Measurements from ENCODE around the gene FAM107A. TPM values are rescaled to one million over a fixed set of nuclear protein-coding genes. Genes with fewer than 3 reads are reported as not detected.

The FAM107A gene
- total and polyA plus RNA-seq, 2 of the 4 experiments (the other 2 are of a cell fraction): not detected

DNA sequence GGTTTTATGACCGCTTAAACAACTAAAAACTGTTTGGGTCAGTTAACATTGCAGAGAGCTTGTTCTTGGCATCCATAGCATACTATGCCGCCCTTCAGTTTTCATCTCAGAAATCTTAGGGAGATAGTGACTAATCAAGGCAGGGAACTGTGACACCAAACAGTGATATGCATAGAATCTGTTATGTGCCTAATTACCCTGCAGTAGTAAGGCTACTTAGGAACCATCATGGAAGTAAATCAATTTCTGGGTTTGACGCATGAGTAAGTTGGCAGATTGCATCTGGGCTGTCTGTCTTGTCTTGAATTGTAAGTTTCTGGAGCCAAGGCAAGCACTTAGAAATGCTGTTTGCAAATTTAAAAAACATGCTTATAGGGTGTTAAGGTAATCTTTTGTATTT, 62.8 kb downstream of the FAM107A start:
- TF ChIP-seq RAD21 (IDR thresholded peaks at IDR 0.05; ENCODE audit: low read length) (no peak), BHLHE40 (IDR thresholded peaks at IDR 0.05; ENCODE audit: low read depth, low read length) (no peak), MAZ (IDR thresholded peaks at IDR 0.05; ENCODE audit: borderline replicate concordance, low read depth, low read length) (no peak), POLR2A (IDR thresholded peaks at IDR 0.05; ENCODE audit: low read depth, low read length) (no peak), RCOR1 (IDR thresholded peaks at IDR 0.05; ENCODE audit: insufficient replicate concordance, low read length) (no peak), CTCF (conservative IDR thresholded peaks at IDR 0.05; ENCODE audit: low read depth, low read length) (no peak), CEBPB (IDR thresholded peaks at IDR 0.05; ENCODE audit: low read depth, low read length) (no peak), FOS (IDR thresholded peaks at IDR 0.05; ENCODE audit: low read depth, low read length) (no peak), SMC3 (IDR thresholded peaks at IDR 0.05; ENCODE audit: low read depth, low read length) (no peak), RFX5 (IDR thresholded peaks at IDR 0.05; ENCODE audit: low read depth, low read length) (no peak), MXI1 (IDR thresholded peaks at IDR 0.05; ENCODE audit: borderline replicate concordance, low read depth, low read length) (no peak), CHD1 (IDR thresholded peaks at IDR 0.05; ENCODE audit: low read depth, low read length) (no peak), NFE2L2 (IDR thresholded peaks at IDR 0.05; ENCODE audit: low read depth, low read length) (no peak)
- TF ChIP-seq, protein P1, sequence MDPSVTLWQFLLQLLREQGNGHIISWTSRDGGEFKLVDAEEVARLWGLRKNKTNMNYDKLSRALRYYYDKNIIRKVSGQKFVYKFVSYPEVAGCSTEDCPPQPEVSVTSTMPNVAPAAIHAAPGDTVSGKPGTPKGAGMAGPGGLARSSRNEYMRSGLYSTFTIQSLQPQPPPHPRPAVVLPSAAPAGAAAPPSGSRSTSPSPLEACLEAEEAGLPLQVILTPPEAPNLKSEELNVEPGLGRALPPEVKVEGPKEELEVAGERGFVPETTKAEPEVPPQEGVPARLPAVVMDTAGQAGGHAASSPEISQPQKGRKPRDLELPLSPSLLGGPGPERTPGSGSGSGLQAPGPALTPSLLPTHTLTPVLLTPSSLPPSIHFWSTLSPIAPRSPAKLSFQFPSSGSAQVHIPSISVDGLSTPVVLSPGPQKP (IDR thresholded peaks at IDR 0.05; ENCODE audit: borderline replicate concordance, low read depth, low read length): no peak
- H3K9me3 ChIP-seq (ENCODE audit: control insufficient read depth, insufficient read depth, low read length): no peaks in the 10 kb centered on the region
- in situ Hi-C loops (cut with MboI; ENCODE audit: low sequenced_read_pairs): no loop called here
- no peak overlapping the region for H2BK15ac ChIP-seq (ENCODE audit: low read depth, low read length)
- H3K56ac ChIP-seq (ENCODE audit: extremely low read depth, insufficient read depth, low read length): no peak overlapping the region
- no peak overlapping the region for H3K23ac ChIP-seq (ENCODE audit: low read depth, low read length)
- no peaks in the 10 kb centered on the region for H4K20me1 ChIP-seq (ENCODE audit: insufficient read depth, low read length)
- H2BK20ac ChIP-seq (ENCODE audit: low read depth, low read length): no peak overlapping the region
- H2BK5ac ChIP-seq (ENCODE audit: low read depth, low read length, poor library complexity, severe bottlenecking): no peak overlapping the region
- no peak overlapping the region for H4K91ac ChIP-seq (ENCODE audit: insufficient read depth, low read depth, low read length)
- intact Hi-C loops (cut with micrococcal nuclease): no loop called here
- H3K9me1 ChIP-seq (ENCODE audit: insufficient read depth, low read length): no peaks in the 10 kb centered on the region
- H4K5ac ChIP-seq (ENCODE audit: low read depth, low read length): no peak overlapping the region
- CTCF ChIA-PET: no interaction called here
- ATAC-seq (ENCODE audit: low read depth): no peak
- DNase-seq: no peak
- H3K14ac ChIP-seq (replicated peaks; ENCODE audit: low read depth, low read length): no peak overlapping the region
- no peak overlapping the region for H3K9ac ChIP-seq (ENCODE audit: low read depth, low read length)
- no peaks in the 10 kb centered on the region for H3K79me1 ChIP-seq (ENCODE audit: low read depth in 1 of 2, low read length in 2 of 2)
- H2BK120ac ChIP-seq (ENCODE audit: low read depth, low read length): no peak overlapping the region
- no peaks in the 10 kb centered on the region for H3K27me3 ChIP-seq (ENCODE audit: control insufficient read depth, insufficient read depth, low read length)
- no peak overlapping the region for H3K4me3 ChIP-seq (ENCODE audit: insufficient read depth, low read depth, low read length)
- H4K8ac ChIP-seq (ENCODE audit: low read depth in 2 of 2, low read length in 2 of 2): no peak overlapping the region
- no peaks in the 10 kb centered on the region for H3K4me1 ChIP-seq (ENCODE audit: control insufficient read depth, insufficient read depth, low read length)
- H3K27ac ChIP-seq (ENCODE audit: insufficient read depth, low read length): no peak overlapping the region
- no TSS peak for BruUV-seq (replicated peaks)
- no peak overlapping the region for H3K4me2 ChIP-seq (ENCODE audit: low read depth, low read length)
- POLR2A ChIA-PET (ENCODE audit: unreplicated experiment): no interaction called here
- H2AK9ac ChIP-seq (replicated peaks; ENCODE audit: low read depth, low read length, poor library complexity): no peak overlapping the region
- H3K36me3 ChIP-seq (ENCODE audit: control insufficient read depth, insufficient read depth, low read length): peaks cover 7% of the 10 kb centered on the region; the same call in 1 of the 2 replicates
- H2AFZ ChIP-seq (replicated peaks; ENCODE audit: low read length, poor library complexity): no peak overlapping the region
- dilution Hi-C loops (cut with HindIII; ENCODE audit: low sequenced_read_pairs, unreplicated experiment): no loop called here
- H3K4ac ChIP-seq (ENCODE audit: low read depth, low read length): no peak overlapping the region
- WGBS, 2 experiments (ENCODE audit: extremely low coverage in 2 of 2, insufficient read length in 1 of 2): 100% methylated on average over 1 of the region's 3 CpGs; no CpG with 5 or more reads in 1 of the 2 experiments
- no peak overlapping the region for H2AK5ac ChIP-seq (ENCODE audit: low read depth, low read length)
- H3K18ac ChIP-seq (ENCODE audit: low read depth, low read length): no peak overlapping the region

All from IMR-90 (cell line).